Kidney tubule cell (primary cell): Measurements from ENCODE around the gene S100A3.

Experiments used
- DNase-seq: peaks from one replicate; pipeline ENCODE4 v3.0.0-alpha.2; 2018; ENCODE audit warnings: low spot score

Gene S100A3

GRCh38 chr1:153547560-153548551 lies 1.2 kb downstream of the S100A3 start:
- no peak for DNase-seq

DNA sequence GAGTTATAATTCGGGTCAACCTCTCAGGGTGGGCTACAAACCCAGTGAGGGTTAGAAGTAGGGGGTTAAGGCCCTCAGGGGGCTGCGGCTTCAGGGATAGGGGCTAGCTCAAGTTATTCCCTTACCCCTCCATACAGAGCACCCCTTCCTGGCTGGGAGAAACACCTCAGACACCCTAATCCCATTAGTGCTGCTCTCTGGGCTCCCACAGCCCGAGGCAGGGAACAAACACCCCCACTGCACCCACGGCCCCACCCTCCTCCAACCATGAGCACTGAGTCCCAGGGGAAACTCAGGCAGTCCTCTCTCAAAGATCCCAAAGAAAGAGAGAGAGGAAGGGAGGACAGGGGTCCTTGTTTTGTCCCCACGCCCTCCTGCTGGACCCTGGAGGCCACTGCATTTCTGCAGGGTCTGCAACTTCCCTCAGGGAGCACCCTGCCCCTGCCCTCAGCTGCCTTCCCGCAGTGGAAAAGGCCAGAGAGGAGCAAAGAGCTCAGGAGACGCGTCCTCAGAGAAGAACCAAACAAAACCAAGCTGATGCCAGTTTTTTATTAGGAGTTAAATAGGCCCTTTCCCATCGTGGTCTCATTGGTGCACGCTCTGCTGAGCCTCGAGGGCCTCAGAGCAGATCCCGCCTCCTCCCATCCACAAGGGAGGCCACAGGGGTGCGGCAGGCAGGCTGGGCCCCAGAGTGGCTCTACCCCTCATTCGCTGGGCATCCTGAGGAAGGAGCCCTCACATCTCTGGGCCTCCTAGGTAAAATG lies 2.1 kb downstream of the S100A3 start:
- no peak for DNase-seq

DNA sequence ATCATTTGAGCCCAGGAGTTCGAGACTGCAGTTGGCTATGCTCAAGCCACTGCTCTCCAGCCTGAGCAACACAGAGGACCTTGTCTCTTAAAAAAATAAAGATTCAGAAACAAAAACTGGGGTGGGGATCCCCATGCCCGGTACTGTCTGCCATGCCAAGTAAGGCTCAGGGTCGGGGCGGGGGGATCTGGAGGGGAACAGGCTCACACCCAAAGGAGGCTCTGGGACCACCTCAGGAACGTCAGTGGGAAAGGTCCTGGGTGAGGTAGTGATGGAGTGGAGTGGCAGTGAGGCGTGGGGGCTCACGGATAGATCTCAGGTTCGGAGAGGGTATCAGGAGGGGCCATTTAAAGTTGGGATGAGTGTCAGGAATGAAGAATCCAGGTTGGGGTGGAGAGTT lies 2.7 kb downstream of the S100A3 start:
- DNase-seq, result no peak

GRCh38 chr1:153545067-153546055 lies 3.7 kb downstream of the S100A3 start, which contains the start of gene S100A4:
TSS of gene S100A4 (minus strand) at chr1:153545806. CDS start at chr1:153544794, 1,012 bp downstream.
- DNase-seq, result peak; percentile 91

DNA sequence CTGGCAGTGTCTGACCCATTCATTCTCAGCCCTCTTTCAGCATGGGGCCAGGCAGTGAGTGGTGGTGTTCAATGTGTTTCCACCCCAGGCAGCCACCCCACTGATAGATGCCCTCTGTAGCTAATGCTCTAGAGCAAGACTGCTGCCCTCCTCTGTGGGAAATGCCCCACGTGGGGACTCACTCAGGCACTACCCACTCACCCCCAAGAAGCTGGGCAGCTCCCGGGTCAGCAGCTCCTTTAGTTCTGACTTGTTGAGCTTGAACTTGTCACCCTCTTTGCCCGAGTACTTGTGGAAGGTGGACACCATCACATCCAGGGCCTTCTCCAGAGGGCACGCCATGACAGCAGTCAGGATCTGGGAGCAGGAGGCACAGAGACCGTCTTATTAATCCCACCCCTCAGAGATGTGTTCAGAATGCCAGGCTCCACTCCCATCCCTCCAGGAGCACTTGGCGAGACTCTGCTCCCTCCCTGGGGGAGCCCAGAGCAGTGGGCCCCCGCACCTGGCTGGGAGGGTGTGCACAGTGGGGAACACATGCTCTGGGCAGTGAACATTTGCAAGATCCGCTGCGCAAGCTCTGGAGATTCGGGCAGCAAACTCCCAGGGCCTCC lies 4.5 kb downstream of the S100A3 start:
- no peak for DNase-seq

DNA sequence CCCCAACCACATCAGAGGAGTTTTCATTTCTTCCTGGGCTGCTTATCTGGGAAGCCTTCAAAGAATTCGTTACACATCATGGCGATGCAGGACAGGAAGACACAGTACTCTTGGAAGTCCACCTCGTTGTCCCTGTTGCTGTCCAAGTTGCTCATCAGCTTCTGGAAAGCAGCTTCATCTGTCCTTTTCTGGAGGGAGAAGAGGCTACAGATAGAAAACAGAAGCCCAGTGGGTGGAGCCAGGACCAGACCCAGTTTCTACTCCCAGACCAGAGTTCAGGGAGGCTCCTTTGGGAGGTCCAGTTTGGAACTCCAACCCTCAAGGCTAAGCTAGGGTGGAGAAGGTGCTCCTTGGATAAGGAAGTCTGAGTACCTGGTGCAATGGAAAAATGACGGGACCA lies 5.3 kb downstream of the S100A3 start:
- DNase-seq, result no peak

DNA sequence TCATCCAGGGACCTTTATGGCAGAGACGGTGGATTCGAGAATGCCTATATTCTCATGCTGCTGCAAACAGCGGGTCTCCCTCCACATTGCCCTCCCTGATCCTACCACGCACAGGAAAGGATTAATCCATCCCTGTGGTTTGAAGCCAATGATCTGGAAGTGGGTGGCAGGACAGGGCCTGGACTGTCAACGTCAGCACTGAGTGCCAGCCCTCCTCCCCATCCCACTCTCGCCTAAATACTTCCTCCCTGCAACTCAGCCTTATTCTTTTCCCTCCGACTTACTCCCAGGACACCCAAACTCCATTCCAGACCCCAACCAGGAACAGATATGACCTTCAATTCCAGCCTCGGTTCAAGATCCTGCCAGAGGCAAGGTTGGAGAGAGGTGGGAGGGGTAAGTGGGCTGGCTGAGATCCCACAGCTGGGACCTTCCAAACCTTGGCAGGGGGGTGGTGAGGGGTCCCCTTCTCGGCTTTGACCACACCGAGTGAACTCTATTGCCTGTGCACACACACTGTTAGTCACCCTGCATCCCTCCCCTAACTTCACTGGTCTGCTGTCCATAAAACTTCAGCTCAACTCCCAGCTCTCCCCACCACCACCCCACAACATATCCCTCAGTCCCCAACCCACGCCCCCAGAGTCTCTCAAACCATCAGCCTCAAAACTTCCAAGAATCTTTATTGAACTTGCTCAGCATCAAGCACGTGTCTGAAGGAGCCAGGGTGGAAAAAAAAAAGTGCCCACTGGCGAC lies 5.9 kb downstream of the S100A3 start:
- no peak for DNase-seq

GRCh38 chr1:153541641-153542590 lies 7.1 kb downstream of the S100A3 start:
- no peak for DNase-seq

GRCh38 chr1:153540394-153541361 lies 8.4 kb downstream of the S100A3 start, which contains the start of gene S100A5:
TSS of gene S100A5 (minus strand) at chr1:153540934. CDS start at chr1:153540191, 743 bp downstream.
- DNase-seq, result peak; percentile 91

DNA sequence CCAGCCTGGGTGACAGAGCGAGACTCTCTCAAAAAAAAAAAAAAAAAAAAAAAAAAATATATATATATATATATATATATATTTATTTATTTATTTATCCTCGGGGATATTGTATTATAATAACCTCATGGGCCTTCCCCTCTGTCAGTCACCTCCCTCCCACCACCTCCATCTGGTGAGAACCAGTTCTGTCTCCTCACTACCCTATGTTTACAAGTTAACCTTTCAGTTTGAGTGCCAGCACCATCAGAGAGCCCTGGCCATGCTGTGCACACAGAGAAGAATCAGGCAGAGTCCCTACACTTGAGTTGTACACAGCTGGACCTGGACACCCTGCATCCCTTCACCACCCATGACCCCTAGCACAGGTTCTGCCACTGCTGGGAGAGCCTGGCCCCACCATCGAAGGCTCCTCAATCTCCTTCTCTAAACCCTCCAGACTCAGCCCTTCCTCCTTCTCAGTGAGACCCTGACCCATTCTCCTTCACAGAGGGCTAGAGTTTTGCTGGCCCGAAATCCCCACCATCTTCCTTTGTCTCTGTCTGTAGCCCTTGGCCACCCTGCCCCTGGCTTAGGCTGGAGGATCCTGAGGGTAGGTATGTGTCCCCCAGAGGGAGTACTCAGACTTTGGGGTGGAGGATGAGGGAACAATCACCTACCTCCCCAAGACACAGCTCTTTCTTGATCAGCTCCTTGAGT lies 9.5 kb downstream of the S100A3 start:
- no peak for DNase-seq

- DNase-seq, result peak; percentile 60
Measured at GRCh38 chr1:153538315-153538821, 10.7 kb downstream of the S100A3 start.

GRCh38 chr1:153537376-153537730 lies 11.7 kb downstream of the S100A3 start:
- no peak for DNase-seq

- DNase-seq, result peak; percentile 58
Measured at GRCh38 chr1:153536671-153537375, 12.2 kb downstream of the S100A3 start.

GRCh38 chr1:153536012-153536670 lies 12.9 kb downstream of the S100A3 start:
- DNase-seq, result peak; percentile 97

DNA sequence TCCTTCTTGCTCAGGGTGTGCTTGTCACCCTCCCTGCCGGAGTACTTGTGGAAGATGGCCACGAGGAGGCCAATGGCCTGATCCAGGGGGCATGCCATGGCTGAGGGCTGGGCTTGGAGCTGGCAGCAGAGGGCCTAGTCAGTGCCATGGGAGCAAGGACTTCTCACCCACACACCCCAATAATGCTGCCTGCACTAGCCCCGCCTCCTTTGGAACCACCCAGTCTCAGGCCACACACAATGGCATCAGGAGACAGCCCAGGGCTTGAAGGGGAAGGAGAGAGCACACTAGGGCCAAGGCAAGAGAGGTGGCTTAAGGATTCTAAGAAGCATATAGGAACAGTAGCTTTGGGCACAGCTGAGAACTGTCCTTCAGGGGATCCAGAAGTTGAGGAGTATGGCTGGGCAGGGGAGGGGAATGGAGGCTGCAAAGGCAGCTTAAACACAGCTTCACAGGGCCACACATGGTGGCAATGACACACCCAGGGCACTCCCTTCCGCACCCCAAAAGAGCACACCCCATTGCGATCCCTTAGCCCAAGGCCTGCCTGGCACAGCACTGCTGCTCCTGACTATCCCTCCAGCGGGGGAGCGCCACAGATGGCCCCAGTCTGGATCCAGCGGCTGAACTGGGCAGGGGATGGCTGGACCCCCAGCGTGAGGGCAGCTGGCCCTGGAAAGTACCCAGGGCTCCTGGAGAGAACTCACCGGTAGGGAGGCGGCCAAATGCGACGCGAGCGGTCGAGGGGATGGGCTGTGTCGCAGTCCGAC lies 13.6 kb downstream of the S100A3 start, which contains the start of gene S100A6:
Gene S100A6, minus strand, starts transcription at position 750 of the 770 bp plus-strand sequence. Its CDS starts 652 bp downstream, at position 98.
- DNase-seq, result peak; percentile 65
